HG02943 (cell line): Measurements from ENCODE around the gene PISD.
"Not testable (repeated sequence)": the region's sequence is repeated elsewhere in the genome, so short reads cannot be mapped to it uniquely, and the experiment has no call there.

ENCODE experiments used
- ATAC-seq: cut with Tn5 transposase; IDR thresholded peaks from one replicate; pipeline ENCODE4 v1.9.1; 2021; ENCODE audit warnings: mild to moderate bottlenecking, low read depth, moderate library complexity; ENCODE audit not compliant: unreplicated experiment

Gene PISD

GRCh38 chr22:31612891-31613285 lies 49.1 kb downstream of the PISD start:
- no peak for ATAC-seq

GRCh38 chr22:31611061-31611760 lies 50.8 kb downstream of the PISD start:
- no peak for ATAC-seq

DNA sequence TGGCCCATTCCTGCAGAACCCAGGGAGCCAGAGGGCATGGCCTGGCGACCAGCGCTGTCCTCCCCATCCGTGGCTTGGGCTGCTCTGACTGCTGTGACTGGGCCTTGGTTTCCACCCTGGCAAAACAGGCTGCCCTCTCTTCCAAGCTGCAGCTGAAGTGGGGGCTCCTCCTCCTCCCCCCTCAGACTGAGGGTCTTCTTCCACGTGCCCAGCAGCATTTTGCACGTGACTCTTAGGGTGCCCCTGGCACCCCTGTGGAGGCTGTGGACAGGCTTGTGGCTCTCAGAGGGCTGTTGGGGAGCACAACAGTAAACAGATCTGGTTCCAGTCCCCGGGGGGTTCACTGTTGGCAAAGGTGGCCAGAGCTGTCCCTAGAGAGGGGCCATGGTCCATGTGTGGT lies 51.4 kb downstream of the PISD start:
- no peak for ATAC-seq

- no peak for ATAC-seq
Measured at GRCh38 chr22:31609716-31610115, 52.3 kb downstream of the PISD start.

- no peak for ATAC-seq
Measured at GRCh38 chr22:31607696-31608095, 54.3 kb downstream of the PISD start.

- no peak for ATAC-seq
Measured at GRCh38 chr22:31605851-31606585, 56.0 kb downstream of the PISD start.

DNA sequence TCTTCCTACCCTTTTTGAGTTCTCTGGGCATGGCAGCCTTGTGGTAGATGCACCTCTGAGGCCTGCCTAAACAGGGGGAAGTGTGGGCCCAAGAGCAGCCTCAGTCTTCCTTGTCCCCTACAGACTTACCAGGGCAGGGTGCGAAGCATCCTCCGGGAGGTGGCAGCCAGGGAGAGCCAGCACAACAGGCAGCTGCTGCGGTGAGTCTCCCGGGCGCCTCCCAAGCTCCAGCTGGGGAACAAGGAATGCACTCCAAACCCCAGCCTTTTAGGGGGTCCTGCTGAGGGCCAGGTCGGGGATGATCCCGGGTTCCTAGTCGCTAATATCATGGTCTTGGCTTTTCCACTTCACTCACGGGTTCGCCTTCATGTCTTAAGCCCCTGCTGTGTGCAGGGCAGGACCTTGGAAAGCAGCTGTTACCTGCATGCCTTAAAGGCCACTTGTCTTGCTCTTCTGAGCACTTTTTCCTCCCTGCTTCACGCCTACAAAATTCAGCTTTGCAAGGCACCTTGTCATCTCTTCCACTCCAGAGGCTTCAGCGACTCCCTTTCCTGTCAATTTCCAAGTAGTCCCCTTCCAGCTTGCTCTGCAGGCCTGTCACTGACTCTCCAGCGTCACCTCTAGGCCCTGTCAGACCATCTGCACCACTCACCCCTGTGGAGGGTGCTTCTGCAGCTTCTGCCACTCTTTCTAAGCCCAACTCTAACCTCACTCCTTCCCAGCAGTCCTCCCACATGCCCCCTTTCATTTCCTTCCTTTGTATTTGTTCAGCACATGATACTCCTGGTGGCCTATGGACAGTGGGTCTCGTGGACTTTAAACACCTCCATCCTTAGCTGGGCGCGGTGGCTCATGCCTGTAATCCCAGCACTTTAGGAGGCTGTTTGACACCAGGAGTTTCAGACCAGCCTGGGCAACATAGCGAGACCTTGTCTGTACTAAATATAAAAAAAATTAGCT lies 57.0 kb downstream of the PISD start:
- ATAC-seq, result no peak

- no peak for ATAC-seq
Measured at GRCh38 chr22:31604137-31604705, 57.8 kb downstream of the PISD start.

GRCh38 chr22:31603574-31603973 lies 58.4 kb downstream of the PISD start:
- ATAC-seq, result no peak

DNA sequence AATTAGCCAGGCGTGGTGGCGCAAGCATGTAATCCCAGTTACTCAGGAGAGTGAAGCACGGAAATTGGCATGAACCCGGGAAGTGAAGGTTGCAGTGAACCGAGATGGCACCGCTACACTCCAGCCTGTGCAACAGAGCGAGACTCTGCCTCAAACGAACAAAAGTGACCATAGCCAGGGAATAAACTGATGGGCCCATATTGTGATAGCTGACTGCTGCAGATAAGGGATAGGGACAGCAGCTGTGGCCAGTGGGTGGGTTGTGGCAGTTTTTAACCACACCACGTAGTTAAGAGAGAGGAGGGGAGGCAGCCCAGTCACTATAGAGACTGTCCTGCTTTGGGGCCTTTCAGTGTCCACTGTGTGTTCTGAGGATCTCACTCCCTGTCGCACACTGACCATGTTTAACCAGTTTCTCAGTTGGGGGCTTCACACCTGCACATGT lies 58.9 kb downstream of the PISD start:
- no peak for ATAC-seq

- ATAC-seq, result no peak
Measured at GRCh38 chr22:31602259-31602952, 59.6 kb downstream of the PISD start.

DNA sequence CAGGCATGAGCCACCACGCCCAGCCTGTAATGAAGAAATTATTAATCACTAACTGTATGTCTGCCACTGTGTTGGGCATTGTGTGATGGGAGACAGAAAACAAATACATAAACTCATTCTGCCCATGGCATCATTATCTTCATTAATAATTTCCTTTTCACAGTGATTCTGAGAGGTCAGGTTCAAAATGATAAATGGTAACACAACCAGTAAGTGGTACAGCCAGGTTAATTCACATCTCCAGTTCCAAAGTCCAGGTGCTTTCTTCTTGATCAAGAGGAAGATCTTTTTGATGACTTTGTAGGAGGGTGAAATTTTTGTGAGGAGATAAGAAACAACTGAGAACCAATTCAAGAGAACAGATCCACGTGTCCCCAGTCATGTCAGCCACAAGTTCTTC lies 66.7 kb downstream of the PISD start:
- no peak for ATAC-seq

DNA sequence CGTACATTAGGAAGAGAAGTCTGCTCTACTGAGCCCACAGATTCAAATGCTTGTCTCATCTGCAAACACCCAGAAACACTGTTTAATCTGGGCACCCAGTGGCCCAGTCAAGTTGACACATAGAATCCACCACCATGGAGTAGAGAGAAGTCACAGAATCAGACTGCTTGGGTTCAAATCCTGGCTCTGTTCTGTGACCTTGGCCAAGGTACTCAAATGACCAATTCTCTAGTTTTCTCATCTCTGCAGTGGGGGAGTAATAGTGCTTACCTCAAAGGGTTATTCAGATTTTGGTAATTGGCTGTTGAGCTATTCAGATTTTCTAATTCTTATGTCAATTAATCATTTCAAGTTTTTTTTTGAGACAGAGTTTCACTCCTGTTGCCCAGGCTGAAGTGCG lies 71.9 kb downstream of the PISD start:
- not testable (repeated sequence) for ATAC-seq

GRCh38 chr22:31588970-31589675 lies 72.9 kb downstream of the PISD start:
- ATAC-seq, result no peak

GRCh38 chr22:31586137-31586920 lies 75.7 kb downstream of the PISD start:
- no peak for ATAC-seq

DNA sequence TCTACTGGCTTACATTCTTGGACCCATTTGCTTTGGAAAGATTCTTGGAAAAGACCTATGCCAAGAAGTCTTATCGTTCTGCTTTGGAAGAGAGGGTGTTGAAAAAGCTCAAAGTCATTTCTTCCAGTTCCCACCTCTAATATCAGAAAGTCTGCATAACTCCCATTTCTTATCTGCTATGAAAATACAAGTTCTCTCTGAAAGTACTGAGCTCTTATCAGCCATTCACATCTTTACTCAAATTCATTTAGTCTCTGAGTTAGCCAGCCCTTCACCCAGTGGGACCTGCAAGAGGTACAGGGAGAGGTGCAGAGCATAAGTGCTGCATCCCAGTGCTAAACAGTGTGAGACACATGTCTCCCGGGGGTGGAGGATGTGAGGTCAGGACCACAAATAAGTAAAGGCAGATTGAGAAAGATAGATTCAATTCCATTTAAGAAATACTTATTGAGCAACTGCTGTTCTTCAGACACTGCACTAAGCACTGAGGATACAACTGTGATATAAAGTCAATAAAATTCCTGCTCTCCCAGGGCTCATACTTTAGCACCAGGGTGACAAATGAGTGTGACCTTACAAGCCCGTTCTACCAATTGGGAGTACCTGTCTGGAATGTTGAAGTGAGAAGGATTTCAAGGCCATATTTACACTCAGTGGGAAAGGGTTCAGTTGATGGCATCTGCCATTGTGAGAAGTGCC lies 76.7 kb downstream of the PISD start:
- ATAC-seq, result no peak

DNA sequence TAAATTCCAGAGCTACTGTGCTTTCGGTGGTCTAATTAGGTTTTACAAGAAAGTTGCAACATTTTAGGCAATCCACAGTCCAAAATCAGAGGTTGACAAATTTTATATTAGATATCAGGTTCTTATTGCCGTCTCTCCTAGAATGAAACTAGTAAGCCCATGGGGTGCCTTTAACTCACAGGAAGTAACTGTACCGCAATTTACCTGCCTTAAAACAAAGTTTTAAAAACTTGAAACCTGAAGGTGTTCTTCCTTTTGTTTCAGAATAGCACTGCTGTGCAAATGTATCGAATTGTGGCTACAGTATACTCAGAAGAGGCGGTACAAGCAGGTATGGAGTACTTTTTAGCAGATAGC lies 77.2 kb downstream of the PISD start:
- ATAC-seq, result no peak

DNA sequence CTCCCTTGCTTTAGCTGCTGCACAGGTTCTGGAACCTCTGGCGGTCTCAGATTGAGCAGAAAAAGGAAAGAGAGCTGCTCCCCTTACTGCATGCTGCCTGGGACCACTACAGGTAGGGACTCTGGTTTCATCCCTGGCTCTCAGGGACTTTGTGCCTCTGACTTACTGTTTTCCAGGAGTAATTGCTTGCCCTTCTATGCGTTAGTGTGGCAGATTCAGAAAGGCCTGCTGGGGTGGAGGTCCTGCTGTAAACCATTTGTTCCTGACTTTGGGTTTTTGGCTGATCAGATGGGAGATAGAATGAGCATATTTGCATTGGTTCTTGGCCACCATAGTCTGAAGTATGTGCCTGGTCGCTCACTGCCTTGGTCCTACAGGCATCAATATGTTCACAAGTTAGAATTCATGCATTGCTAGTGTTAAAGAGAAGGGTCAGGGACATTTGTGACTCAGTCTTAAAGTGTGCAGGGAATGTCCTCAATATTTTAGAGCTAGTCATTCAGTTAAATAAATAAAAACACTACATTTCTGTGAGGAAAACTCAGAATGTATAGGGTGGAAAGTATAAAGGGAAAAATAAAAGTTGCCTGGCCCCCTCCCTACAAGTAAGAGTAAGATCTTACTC lies 78.0 kb downstream of the PISD start:
- no peak for ATAC-seq
